ENCODE data around the gene P2RY1.
A peak's percentile ranks its signal among the peaks of the same experiment; 100 is the strongest.

The P2RY1 gene

DNA sequence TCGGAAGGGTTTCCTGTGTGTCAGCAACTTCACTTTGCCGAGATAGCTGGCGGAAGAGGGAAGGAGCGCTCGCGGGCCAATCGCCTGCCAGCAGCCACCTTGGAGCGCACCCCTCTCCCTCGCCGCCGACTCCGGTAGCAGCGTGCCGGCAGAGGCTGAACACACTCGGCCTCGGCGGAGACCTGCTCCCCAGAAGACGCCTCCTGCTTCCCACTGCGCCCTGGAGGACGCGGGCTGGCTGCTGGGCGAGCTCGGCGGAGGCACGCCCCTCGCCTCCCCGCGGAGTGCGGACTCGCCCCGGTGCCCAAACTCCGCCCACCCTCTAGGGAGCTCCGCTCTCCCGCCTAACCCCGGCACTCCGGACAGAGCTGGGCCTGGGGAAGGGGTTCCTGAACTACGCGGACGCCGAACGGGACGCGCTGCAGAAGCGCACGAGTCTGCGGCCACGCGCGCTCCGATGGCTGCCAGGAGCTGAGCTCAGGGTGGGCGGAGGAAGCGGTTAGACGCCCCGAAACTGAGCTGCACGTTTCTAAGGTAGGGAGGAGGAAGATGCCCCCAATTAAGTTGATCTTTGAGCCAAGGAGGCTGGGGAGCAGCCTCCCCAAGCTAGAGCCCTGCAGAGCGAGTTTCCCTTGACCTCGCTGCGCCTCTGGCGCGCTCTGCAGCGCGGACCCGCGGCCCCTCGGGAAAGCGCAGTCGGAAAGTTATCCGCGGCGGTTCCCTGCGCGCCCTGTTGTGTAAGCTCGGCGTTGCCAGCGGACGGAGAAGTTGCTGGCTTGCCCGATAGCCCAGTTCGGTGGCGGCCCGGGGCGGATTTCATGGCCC is at the start of gene P2RY1:
Gene P2RY1, plus strand, starts transcription at position 356 of the 825 bp plus-strand sequence. CDS start 652 bp downstream, outside the sequence.
- DNase-seq: peak; percentile 7

DNA sequence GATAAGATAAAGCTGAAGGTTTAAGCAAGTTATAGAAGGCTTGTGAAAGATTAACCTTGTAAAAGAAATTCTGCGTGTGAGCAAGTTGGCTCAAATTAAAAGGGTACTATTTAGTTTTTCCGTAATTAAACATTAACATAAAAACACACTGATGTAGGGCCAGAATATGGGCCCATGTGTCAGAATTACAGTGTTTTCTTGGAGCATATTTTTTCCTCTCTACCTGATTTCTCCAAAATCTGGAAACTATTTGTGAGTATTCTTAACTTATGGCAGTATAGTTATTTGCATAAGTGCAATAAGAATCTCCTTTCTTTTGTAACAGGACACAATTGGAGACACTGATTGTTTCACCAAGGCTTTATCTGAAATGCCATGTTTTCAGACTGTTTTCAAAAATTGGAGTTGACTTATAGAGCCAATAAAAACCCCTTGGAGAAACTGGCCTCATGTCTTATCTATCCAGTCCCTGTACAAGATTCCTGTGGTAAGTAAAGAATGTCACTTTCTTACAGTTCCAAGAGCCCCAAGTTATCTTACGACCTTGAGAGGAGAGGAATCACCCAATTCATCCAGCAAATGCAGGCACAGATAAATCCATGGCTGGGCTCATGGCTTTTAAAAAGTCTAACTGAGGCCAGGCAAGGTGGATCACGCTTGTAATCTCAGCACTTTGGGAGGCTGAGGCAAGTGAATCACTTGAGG is 47.8 kb upstream of the P2RY1 start:
- no peak for DNase-seq

DNA sequence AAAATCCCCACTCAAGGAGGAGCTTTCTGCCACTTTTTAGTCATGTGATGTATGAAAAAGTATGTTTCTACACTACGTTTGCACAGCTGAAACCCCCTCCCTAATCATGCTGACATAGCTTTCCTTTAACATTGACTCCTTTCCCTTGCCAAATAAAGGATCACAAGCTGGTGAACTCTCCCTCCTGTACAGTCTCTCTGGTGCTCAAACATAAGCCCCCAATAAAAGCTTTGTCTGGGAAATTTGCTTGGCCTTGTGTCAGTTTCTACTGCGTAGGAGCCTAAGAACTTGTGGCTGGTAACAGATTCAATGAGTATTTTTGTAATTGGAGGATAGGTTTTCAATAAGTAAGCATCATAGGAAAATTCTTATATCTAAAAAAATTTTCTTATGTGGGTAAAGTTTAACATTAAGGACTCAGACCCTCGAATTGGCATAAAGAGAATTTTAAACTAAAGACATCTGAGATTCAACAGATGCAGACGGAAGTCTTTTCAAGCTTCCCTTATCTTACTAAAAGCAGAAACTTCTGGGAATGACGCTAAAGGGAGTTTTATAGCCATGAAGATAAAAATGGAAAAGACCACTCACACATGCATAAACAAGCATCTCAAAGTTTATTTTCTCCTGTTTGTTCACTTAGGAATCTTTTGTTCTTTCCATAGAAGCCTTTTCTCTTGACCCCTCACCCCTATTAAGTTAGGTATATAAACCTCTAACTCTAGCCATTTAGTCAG is 44.1 kb upstream of the P2RY1 start:
- DNase-seq: no peak

DNA sequence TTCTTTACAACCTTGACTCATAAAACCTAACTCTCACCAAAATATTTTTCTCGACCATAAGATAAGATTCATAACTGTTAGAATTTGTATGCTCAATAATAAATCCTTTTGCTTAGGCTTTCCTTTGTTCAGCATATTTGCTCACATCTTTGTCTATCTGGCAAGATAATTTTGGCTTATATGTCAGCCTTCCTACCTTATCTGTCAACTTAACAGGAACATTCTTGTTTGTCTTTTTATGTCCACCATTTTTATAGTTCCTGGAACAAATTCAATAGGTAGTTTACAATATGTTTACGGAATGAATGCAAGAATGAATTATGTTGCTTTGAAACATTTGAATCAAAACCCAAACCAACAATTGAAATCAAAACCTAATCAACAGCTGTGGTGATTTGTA is 41.0 kb upstream of the P2RY1 start:
- no peak for DNase-seq

GRCh38 chr3:152797751-152798432 is 37.0 kb upstream of the P2RY1 start:
- DNase-seq: no peak

- no peak for DNase-seq
Observed at GRCh38 chr3:152811974-152812760, 22.8 kb upstream of the P2RY1 start.

GRCh38 chr3:152817400-152817799 is 17.5 kb upstream of the P2RY1 start:
- no peak for DNase-seq

DNA sequence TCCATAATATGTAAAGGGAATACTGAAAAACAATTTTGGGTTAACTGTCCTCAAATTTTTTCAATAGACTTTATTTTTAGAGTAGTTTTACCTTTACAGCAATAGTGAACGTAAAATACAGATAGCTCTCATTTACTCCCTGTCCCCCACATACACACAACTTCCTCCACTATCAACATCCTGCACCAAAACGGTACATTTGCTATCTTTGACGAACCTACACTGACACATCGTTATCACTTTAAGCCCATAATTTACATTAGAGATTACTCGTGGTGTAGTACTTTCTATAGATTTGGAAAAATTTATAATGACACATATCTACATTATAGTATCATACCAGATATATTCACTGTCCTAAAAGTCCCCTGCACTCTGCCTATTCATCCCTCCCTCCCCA is 16.9 kb upstream of the P2RY1 start:
- DNase-seq: no peak

DNA sequence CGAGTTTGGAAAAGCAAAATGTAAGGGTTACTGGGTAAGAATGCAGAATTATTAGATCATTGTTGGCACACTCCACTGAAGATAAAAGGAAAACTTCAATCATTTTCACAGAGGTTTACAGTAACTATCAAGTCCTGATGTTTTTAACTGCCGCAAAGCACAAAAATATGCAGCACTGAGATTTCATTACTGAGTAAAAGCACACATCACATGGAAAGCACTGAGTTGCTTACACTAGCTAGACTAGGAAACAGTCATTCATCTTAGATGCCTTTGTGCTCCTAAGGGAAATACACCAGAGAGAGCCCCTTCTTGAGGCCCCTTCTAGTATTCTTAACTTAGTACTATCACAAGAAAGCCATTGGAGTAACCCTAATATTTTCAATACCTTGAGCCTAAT is 11.8 kb upstream of the P2RY1 start:
- no peak for DNase-seq

- DNase-seq: no peak
Observed at GRCh38 chr3:152823781-152824180, 11.2 kb upstream of the P2RY1 start.

- no peak for DNase-seq
Observed at GRCh38 chr3:152825566-152825965, 9.4 kb upstream of the P2RY1 start.

DNA sequence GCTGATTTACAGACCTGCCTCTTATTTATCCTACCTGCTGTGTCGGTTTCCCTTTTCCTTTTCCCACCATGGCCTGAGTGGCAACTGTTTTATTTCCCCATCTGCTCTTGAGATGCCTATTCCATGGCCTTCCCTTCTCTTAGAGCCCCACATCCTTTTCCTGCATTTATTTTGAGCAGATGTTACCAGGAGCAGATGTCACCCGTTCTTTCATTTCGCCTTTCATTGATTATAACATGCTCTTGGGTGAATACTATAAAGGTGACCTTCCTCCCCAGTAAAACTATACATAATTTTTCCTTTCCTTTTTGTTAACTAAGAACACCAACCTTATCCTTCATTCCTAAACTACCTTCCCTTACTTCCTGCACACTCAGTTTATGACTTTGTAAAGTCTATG is 8.5 kb upstream of the P2RY1 start:
- DNase-seq: no peak

DNA sequence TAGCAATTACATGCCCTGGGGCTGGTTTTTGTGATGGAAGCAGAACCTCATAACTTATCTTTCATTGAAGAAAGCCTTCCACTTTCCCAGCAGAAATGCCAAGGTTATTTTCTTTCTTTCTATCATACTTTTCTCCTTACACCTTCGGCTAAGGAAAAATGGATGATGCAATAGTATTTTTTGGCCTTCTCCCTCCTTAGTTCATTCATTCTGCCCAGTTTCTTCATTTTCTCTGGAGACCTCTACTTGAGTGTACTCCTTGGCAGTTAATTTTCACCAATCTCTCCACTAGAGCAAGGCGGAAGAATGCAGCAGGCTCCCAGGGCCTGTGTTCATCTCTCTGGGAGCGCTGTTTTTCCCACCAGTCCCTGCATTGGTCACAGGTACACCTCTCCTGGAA is 7.6 kb upstream of the P2RY1 start:
- DNase-seq: no peak

DNA sequence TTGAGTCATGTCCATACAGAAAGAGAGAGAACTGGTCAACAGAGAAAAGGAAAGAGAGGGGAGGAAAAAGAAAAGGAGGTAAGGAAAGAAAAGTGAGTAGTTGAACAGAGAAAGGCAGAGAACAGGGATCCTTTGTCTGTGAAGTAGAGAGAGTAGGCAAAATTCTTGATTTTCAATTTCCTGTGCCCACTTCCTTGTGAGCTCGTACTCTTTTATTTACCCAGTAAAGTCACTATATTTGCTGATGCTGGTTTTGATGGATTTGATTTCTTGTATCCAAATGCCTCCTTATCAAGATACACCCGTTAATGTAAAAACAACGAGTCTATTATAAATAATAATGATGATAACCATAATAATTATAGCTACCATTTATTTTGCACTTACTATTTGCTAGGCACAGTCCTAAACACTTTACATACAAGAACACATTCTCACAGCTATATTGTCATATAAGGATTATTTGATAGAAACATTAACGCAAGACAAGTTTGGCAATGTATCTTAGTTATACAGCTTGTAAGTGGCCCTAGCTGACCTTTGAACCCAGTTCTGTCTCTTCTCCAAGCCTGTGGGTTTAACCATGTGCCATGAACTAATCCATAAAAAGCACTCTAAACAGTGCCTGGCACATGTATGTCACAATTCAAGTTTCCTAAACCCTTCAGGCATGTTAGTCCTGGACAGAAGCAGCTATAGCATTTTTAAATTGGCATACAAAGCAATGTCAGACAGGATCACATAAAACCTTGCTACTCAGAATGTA is 6.7 kb upstream of the P2RY1 start:
- DNase-seq: no peak

GRCh38 chr3:152830245-152830644 is 4.7 kb upstream of the P2RY1 start:
- DNase-seq: no peak

DNA sequence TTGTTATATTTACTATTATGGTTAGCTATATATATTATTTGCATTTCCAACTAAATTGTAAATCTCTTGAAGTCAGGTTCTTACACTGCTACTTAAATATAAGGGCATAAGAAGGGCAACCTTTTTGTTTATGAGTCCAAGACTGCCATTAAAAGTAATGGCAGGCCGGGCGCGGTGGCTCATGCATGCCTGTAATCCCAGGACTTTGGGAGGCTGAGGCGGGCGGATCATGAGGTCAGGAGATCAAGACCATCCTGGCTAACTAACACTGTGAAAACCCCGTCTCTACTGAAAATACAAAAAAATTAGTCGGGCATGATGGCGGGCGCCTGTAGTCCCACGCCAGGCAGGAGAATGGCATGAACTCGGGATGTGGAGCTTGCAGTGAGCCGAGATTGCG is 2.9 kb upstream of the P2RY1 start:
- DNase-seq: no peak

GRCh38 chr3:152833089-152833488 is 1.8 kb upstream of the P2RY1 start:
- no peak for DNase-seq

DNA sequence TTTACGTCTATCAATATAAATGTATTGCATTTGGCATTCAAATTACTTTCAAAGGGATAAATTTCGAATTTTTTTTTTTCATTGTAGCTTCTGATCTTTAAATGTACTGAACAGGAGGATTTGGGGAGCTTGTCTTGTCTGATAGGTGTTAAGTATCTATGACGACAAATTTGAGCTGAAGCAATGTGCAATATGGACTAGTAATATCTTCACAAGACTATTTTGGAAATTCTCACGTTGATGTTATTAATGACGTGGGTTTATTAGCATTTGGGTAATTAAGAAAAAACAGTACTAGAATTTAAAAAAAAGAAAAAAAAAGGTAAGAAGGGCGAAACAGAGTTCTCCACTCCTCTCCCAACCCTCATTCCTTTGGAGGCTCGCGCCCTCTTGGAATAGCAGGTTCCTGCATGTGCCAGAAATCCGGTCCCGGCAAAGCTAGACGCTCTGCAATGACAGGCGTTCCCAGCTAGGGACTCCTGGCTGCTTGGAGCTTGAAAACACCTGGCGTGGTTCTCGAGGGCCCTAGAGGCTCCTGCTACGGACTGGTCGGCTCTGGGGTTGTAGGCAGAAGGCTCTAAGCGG is 648 bp upstream of the P2RY1 start:
- DNase-seq: no peak

- no peak for DNase-seq
Observed at GRCh38 chr3:152835601-152836102, 721 bp downstream of the P2RY1 start.

DNA sequence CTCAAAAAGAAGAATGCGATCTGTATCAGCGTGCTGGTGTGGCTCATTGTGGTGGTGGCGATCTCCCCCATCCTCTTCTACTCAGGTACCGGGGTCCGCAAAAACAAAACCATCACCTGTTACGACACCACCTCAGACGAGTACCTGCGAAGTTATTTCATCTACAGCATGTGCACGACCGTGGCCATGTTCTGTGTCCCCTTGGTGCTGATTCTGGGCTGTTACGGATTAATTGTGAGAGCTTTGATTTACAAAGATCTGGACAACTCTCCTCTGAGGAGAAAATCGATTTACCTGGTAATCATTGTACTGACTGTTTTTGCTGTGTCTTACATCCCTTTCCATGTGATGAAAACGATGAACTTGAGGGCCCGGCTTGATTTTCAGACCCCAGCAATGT is 1.3 kb downstream of the P2RY1 start:
- DNase-seq: no peak

DNA sequence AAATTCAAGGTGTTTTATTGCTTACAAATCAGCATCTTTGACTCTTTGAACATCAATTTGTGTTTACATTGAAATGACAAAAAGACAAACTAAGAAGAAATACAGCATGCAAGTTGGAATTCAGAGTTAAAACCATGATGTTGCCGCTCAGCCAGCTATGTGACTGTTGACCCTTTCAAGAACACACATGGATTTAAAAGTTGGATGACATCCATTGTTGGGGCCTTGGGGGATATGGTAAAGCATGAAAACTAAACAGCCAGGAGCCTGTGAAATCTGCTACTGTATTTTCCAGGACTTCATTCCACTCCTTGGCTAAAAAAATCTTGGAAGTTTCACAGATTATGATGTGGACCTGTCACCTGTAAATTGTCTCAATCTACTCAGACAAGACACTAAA is 4.6 kb downstream of the P2RY1 start:
- no peak for DNase-seq
